T-helper 1 cell treated with Interleukin-12 subunit alpha and Interleukin-12 subunit beta and Interleukin-4 antibody, amounts not matched to agents 30 ng/mL and 1 ng/mL, for 36 hours (primary cell): ENCODE results near the gene CHCHD6. TPM values are rescaled to one million over a fixed set of nuclear protein-coding genes. Genes with fewer than 3 reads are reported as not detected.

Experiments
- intact Hi-C: fragments of 100-400 bp; cut with micrococcal nuclease; formaldehyde crosslinking; loops from one replicate; pipeline ENCODE4 v1.15.1; 2024
- total RNA-seq: library from RNA; stranded (reverse); gene quantifications from 2 replicates; pipeline ENCODE4 v1.2.3, GENCODE V29; 2022

Gene CHCHD6
- total RNA-seq, 1 donor from 2014 or later: 5.2 TPM

- intact Hi-C loops: no loop called here
Observed at GRCh38 chr3:126889276-126890201, 185.5 kb downstream of the CHCHD6 start.

GRCh38 chr3:126891141-126891540 lies 187.1 kb downstream of the CHCHD6 start:
- intact Hi-C loops: no loop called here

- intact Hi-C loops: no loop called here
Observed at GRCh38 chr3:126891791-126892190, 187.8 kb downstream of the CHCHD6 start.

GRCh38 chr3:126893651-126894050 lies 189.6 kb downstream of the CHCHD6 start:
- intact Hi-C loops: no loop called here

GRCh38 chr3:126894475-126894874 lies 190.4 kb downstream of the CHCHD6 start:
- intact Hi-C loops: no loop called here

- intact Hi-C loops: no loop called here
Observed at GRCh38 chr3:126895178-126896066, 191.4 kb downstream of the CHCHD6 start.

- intact Hi-C loops: no loop called here
Observed at GRCh38 chr3:126896067-126896441, 192.0 kb downstream of the CHCHD6 start.

- intact Hi-C loops: no loop called here
Observed at GRCh38 chr3:126896968-126897367, 192.9 kb downstream of the CHCHD6 start.

GRCh38 chr3:126897943-126898342 lies 193.9 kb downstream of the CHCHD6 start:
- intact Hi-C loops: no loop called here

GRCh38 chr3:126900859-126901540 lies 197.0 kb downstream of the CHCHD6 start:
- intact Hi-C loops: no loop called here

- intact Hi-C loops: no loop called here
Observed at GRCh38 chr3:126901631-126902030, 197.6 kb downstream of the CHCHD6 start.

- intact Hi-C loops: no loop called here
Observed at GRCh38 chr3:126903521-126903920, 199.5 kb downstream of the CHCHD6 start.

- intact Hi-C loops: no loop called here
Observed at GRCh38 chr3:126907557-126907956, 203.5 kb downstream of the CHCHD6 start.

GRCh38 chr3:126908752-126909275 lies 204.8 kb downstream of the CHCHD6 start:
- intact Hi-C loops: no loop called here

- intact Hi-C loops: loop anchor here (5.0 kb wide), 3 partner anchors 433 to 1142 kb away; partner anchors contain the start of genes SEC61A1 and ZXDC
Observed at GRCh38 chr3:126910231-126910630, 206.2 kb downstream of the CHCHD6 start.

- intact Hi-C loops: loop anchor here (1.0 to 5.0 kb wide), 7 partner anchors 71 to 1141 kb away; partner anchors contain the start of genes ABTB1, CHCHD6, SEC61A1 and ZXDC
Observed at GRCh38 chr3:126911162-126912026, 207.4 kb downstream of the CHCHD6 start.

GRCh38 chr3:126912027-126912422 lies 208.0 kb downstream of the CHCHD6 start:
- intact Hi-C loops: loop anchor here (5.0 kb wide), 3 partner anchors 435 to 1140 kb away; partner anchors contain the start of genes SEC61A1 and ZXDC

GRCh38 chr3:126912491-126913195 lies 208.6 kb downstream of the CHCHD6 start:
- intact Hi-C loops: loop anchor here (5.0 kb wide), 3 partner anchors 435 to 1140 kb away; partner anchors contain the start of genes SEC61A1 and ZXDC

- intact Hi-C loops: loop anchor here (5.0 kb wide), 3 partner anchors 436 to 1139 kb away; partner anchors contain the start of genes SEC61A1 and ZXDC
Observed at GRCh38 chr3:126913524-126913923, 209.5 kb downstream of the CHCHD6 start.
